Fibroblast of lung (primary cell): ENCODE measurements around the gene PGLYRP3. TPM values are rescaled to one million over a fixed set of nuclear protein-coding genes. Genes with fewer than 3 reads are reported as not detected.
A peak's percentile ranks its signal among the peaks of the same experiment; 100 is the strongest.

Source experiments
- DNase-seq, 2 donors: peaks; one replicate each; pipeline versions ENCODE4 v3.0.0 to v3.0.0-alpha.2; 2010; ENCODE audit warnings: low read depth in 2 of 2
- H2AFZ ChIP-seq: 2 replicates; pipeline ENCODE4 v1.5.1; 2012; ENCODE audit warnings: low read length, control low read depth, inconsistent platforms
- H3K27ac ChIP-seq: 2 replicates; pipeline ENCODE4 v1.5.1; 2011; ENCODE audit warnings: low read length, control low read depth; ENCODE audit not compliant: insufficient read depth
- H3K27me3 ChIP-seq: 2 replicates; pipeline ENCODE4 v1.5.1; 2011; ENCODE audit warnings: mild to moderate bottlenecking, low read length; ENCODE audit not compliant: control insufficient read depth, insufficient read depth
- H3K36me3 ChIP-seq: 2 replicates; pipeline ENCODE4 v1.5.1; 2011; ENCODE audit warnings: low read length; ENCODE audit not compliant: control insufficient read depth, insufficient read depth
- H3K4me1 ChIP-seq: 2 replicates; pipeline ENCODE4 v1.5.1; 2011; ENCODE audit warnings: low read length; ENCODE audit not compliant: control insufficient read depth, insufficient read depth; ENCODE audit errors: extremely low read depth
- H3K4me2 ChIP-seq: 2 replicates; pipeline ENCODE4 v1.5.1; 2011; ENCODE audit warnings: low read length, control low read depth; ENCODE audit not compliant: insufficient read depth; ENCODE audit errors: extremely low read depth
- H3K4me3 ChIP-seq, 4 experiments: fragments of 200-600 bp in 1 of 4; sonication (generic) in 1 of 4; replicated peaks in 1 of 4; 2 replicates each; pipeline ENCODE4 v1.5.1; 2011 to 2016; ENCODE audit warnings: low read length in 4 of 4, low read depth in 3 of 4, mild to moderate bottlenecking in 3 of 4, control low read depth in 2 of 4, inconsistent platforms in 1 of 4, mixed read lengths in 1 of 4; ENCODE audit not compliant: insufficient read depth in 1 of 4; ENCODE audit errors: control extremely low read depth in 1 of 4
- H3K79me2 ChIP-seq: 2 replicates; pipeline ENCODE4 v1.5.1; 2012; ENCODE audit warnings: mild to moderate bottlenecking, low read length, inconsistent platforms; ENCODE audit not compliant: control insufficient read depth, insufficient read depth
- H3K9ac ChIP-seq: 2 replicates; pipeline ENCODE4 v1.5.1; 2011; ENCODE audit warnings: mild to moderate bottlenecking, low read length, control low read depth; ENCODE audit not compliant: insufficient read depth
- H3K9me3 ChIP-seq: 2 replicates; pipeline ENCODE4 v1.5.1; 2012; ENCODE audit warnings: low read depth, low read length; ENCODE audit not compliant: control insufficient read depth, insufficient read depth
- H4K20me1 ChIP-seq: 2 replicates; pipeline ENCODE4 v1.5.1; 2011; ENCODE audit warnings: low read length; ENCODE audit not compliant: control insufficient read depth, insufficient read depth; ENCODE audit errors: extremely low read depth
- CTCF ChIP-seq, 2 donors: IDR thresholded peaks in 1 of 2; conservative IDR thresholded peaks in 1 of 2; 1 replicate in 1 of 2; 2 replicates in 1 of 2; pipeline ENCODE4 v1.5.1; 2011 to 2012; ENCODE audit warnings: low read length in 2 of 2, control low read depth in 1 of 2, inconsistent platforms in 1 of 2, low read depth in 1 of 2, mild to moderate bottlenecking in 1 of 2
- EZH2 ChIP-seq: IDR thresholded peaks from 2 replicates; pipeline ENCODE4 v1.5.1; 2012; ENCODE audit warnings: low read length, control low read depth, mild to moderate bottlenecking; ENCODE audit errors: missing control alignments
- polyA plus RNA-seq, 2 donors: library from polyadenylated mRNA; depleted of rRNA in 1 of 2; stranded (reverse) in 1 of 2; unstranded in 1 of 2; fragments of >200 nt; gene quantifications; 2 replicates each; pipeline ENCODE4 v1.2.1, GENCODE V29; 2011 to 2012; ENCODE audit warnings: missing spikeins in 1 of 2
- total RNA-seq: library from RNA; depleted of rRNA; stranded (reverse); fragments of >200 nt; gene quantifications from 2 replicates; pipeline ENCODE4 v1.2.1, GENCODE V29; 2014

The PGLYRP3 gene
- total and polyA plus RNA-seq, 2 donors (not counting 1 experiment from before 2014, with no cell fraction given): not detected

- Histone ChIP-seq H3K79me2 (no peaks in the 10 kb centered on the region), H4K20me1 (no peaks in the 10 kb centered on the region), H3K4me3 (no peak overlapping the region), H3K4me1 (no peaks in the 10 kb centered on the region), H3K4me2 (no peak overlapping the region), H3K9ac (no peak overlapping the region), H3K36me3 (no peaks in the 10 kb centered on the region), H3K27ac (no peak overlapping the region), H3K27me3 (peaks cover 12% of the 10 kb centered on the region), H2AFZ (no peak overlapping the region), H3K9me3 (no peaks in the 10 kb centered on the region)
- TF ChIP-seq EZH2 (no peak), CTCF (conservative IDR thresholded peaks at IDR 0.05 in 1 of 2, IDR thresholded peaks at IDR 0.05 in 1 of 2; ENCODE audit: low read depth in 1 of 2, low read length in 2 of 2) (no peak)
- no peak for DNase-seq
Observed at GRCh38 chr1:153343811-153344717, 31.3 kb upstream of the PGLYRP3 start.

GRCh38 chr1:153343040-153343681, 30.4 kb upstream of the PGLYRP3 start:
- no peaks in the 10 kb centered on the region for H3K79me2 ChIP-seq
- peak in 1 of 2 donors; percentile 4 for DNase-seq
- no peak overlapping the region for H3K9ac ChIP-seq
- peaks cover 12% of the 10 kb centered on the region for H3K27me3 ChIP-seq
- no peak overlapping the region for H3K4me3 ChIP-seq
- H4K20me1 ChIP-seq: no peaks in the 10 kb centered on the region
- H3K9me3 ChIP-seq: no peaks in the 10 kb centered on the region
- no peaks in the 10 kb centered on the region for H3K4me1 ChIP-seq
- TF ChIP-seq EZH2: no peak
- no peak for TF ChIP-seq CTCF (conservative IDR thresholded peaks at IDR 0.05 in 1 of 2, IDR thresholded peaks at IDR 0.05 in 1 of 2; ENCODE audit: low read depth in 1 of 2, low read length in 2 of 2)
- H2AFZ ChIP-seq: no peak overlapping the region
- H3K4me2 ChIP-seq: no peak overlapping the region
- H3K36me3 ChIP-seq: no peaks in the 10 kb centered on the region
- H3K27ac ChIP-seq: no peak overlapping the region

DNA sequence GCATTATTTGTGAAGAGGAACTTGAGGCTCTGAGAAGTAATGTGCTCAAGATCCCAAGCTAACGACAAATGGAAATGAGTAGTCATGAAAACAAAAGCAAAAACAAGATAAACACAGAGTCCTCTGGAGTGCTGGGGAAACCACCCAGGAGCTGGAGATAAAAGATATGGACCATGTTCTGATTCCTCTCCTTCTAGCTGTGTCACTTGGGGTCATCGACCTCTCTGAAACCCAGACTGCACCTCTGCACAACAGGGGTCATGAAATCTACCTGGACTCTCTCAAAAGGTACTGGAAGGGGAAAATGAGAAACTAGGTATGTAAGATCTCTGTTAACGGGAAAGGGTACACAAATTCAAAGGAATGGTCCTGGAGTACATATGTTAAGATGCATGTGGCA, 29.4 kb upstream of the PGLYRP3 start:
- H4K20me1 ChIP-seq: no peaks in the 10 kb centered on the region
- H3K9me3 ChIP-seq: no peaks in the 10 kb centered on the region
- H2AFZ ChIP-seq: no peak overlapping the region
- no peaks in the 10 kb centered on the region for H3K4me1 ChIP-seq
- no peaks in the 10 kb centered on the region for H3K36me3 ChIP-seq
- TF ChIP-seq CTCF (conservative IDR thresholded peaks at IDR 0.05 in 1 of 2, IDR thresholded peaks at IDR 0.05 in 1 of 2; ENCODE audit: low read depth in 1 of 2, low read length in 2 of 2) (no peak), EZH2 (no peak)
- H3K4me2 ChIP-seq: no peak overlapping the region
- H3K79me2 ChIP-seq: no peaks in the 10 kb centered on the region
- no peak for DNase-seq
- no peak overlapping the region for H3K27ac ChIP-seq
- no peak overlapping the region for H3K9ac ChIP-seq
- H3K27me3 ChIP-seq: peaks cover 12% of the 10 kb centered on the region
- H3K4me3 ChIP-seq: no peak overlapping the region
